Kidney epithelial cell (primary cell): ENCODE measurements around the gene RIC1. TPM values are rescaled to one million over a fixed set of nuclear protein-coding genes. Genes with fewer than 3 reads are reported as not detected.
"Not testable (repeated sequence)": the region's sequence is repeated elsewhere in the genome, so short reads cannot be mapped to it uniquely, and the experiment has no call there.

Experiments
- DNase-seq: peaks from one replicate; pipeline ENCODE4 v3.0.0-alpha.2; 2010; ENCODE audit warnings: low read depth
- H3K27me3 ChIP-seq: 2 replicates; pipeline ENCODE4 v1.6.0; 2011; ENCODE audit warnings: low read length; ENCODE audit not compliant: control insufficient read depth, insufficient read depth
- H3K36me3 ChIP-seq: 2 replicates; pipeline ENCODE4 v1.5.1; 2011; ENCODE audit warnings: low read length; ENCODE audit not compliant: control insufficient read depth, insufficient read depth
- H3K4me3 ChIP-seq: 2 replicates; pipeline ENCODE4 v1.5.1; 2011; ENCODE audit warnings: low read depth, mild to moderate bottlenecking, control low read depth, low read length
- total RNA-seq: library from RNA; depleted of rRNA; stranded (reverse); fragments of >200 nt; gene quantifications from 2 replicates; pipeline ENCODE4 v1.2.3, GENCODE V29; 2015
- TF ChIP-seq, protein P1 (sequence below): IDR thresholded peaks from 2 replicates; pipeline ENCODE4 v1.5.1; 2011; ENCODE audit warnings: mild to moderate bottlenecking, moderate library complexity, low read length, control low read depth, inconsistent platforms; ENCODE audit not compliant: insufficient read depth, poor library complexity, severe bottlenecking

The RIC1 gene
- total RNA-seq, 1 donor from 2014 or later, result 16.8 TPM

DNA sequence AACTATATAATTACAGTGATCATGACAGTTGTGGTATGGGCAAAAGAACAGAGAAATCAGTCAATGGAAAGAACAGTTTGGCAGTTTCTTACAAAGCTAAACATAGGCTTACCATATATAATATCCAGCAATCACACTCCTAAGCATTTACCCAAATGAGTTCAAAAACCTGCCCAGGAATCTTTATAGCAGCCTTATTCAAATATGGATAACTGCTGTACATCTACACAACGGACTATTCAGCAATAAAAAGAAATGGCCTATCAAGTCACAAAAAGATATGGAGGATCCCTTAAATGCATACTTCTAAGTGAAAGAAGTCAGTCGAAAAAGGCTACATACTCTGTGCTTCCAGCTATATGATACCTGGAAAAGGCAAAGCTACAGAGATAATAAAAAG is 167.4 kb downstream of the RIC1 start:
- TF ChIP-seq, protein P1, sequence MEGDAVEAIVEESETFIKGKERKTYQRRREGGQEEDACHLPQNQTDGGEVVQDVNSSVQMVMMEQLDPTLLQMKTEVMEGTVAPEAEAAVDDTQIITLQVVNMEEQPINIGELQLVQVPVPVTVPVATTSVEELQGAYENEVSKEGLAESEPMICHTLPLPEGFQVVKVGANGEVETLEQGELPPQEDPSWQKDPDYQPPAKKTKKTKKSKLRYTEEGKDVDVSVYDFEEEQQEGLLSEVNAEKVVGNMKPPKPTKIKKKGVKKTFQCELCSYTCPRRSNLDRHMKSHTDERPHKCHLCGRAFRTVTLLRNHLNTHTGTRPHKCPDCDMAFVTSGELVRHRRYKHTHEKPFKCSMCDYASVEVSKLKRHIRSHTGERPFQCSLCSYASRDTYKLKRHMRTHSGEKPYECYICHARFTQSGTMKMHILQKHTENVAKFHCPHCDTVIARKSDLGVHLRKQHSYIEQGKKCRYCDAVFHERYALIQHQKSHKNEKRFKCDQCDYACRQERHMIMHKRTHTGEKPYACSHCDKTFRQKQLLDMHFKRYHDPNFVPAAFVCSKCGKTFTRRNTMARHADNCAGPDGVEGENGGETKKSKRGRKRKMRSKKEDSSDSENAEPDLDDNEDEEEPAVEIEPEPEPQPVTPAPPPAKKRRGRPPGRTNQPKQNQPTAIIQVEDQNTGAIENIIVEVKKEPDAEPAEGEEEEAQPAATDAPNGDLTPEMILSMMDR, result no peak

GRCh38 chr9:5798581-5798980 is 169.7 kb downstream of the RIC1 start:
- Histone ChIP-seq H3K4me3 (no peak overlapping the region), H3K36me3 (peaks cover 2% of the 10 kb centered on the region), H3K27me3 (no peaks in the 10 kb centered on the region)
- DNase-seq, result no peak
- TF ChIP-seq, protein P1, result no peak

More for the DNA sequence above, 167.4 kb downstream of the RIC1 start:
- Histone ChIP-seq H3K36me3 (no peaks in the 10 kb centered on the region), H3K27me3 (no peaks in the 10 kb centered on the region), H3K4me3 (no peak overlapping the region)
- DNase-seq, result no peak

- no peaks in the 10 kb centered on the region for H3K27me3 ChIP-seq
- DNase-seq, result no peak
- peaks cover 3% of the 10 kb centered on the region for H3K36me3 ChIP-seq
- H3K4me3 ChIP-seq, result no peak overlapping the region
- TF ChIP-seq, protein P1, result peak; percentile 88
Measured at GRCh38 chr9:5799314-5799713, 170.4 kb downstream of the RIC1 start.

DNA sequence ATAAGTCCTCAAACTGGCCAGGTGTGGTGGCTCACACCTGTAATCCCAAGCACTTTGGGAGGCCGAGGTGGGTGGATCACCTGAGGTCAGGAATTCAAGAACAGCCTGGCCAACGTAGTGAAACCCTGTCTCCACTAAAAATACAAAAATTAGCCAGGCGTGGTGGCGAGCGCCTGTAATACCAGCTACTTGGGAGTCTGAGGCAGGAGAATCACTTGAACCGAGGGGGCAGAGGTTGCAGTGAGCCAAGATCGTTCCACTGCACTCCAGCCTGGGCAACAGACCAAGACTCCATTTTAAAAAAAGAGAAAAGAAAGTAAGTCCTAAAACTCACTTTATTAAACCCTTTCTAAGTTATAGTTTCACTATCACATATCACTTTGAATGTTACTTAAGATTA is 171.5 kb downstream of the RIC1 start:
- not testable (repeated sequence) for H3K27me3 ChIP-seq, H3K4me3 ChIP-seq, H3K36me3 ChIP-seq, DNase-seq

GRCh38 chr9:5800969-5801738 is 172.2 kb downstream of the RIC1 start:
- Histone ChIP-seq H3K4me3 (no peak overlapping the region), H3K36me3 (peaks cover 3% of the 10 kb centered on the region), H3K27me3 (no peaks in the 10 kb centered on the region)
- DNase-seq, result peak; percentile 39
- TF ChIP-seq, protein P1, result no peak

- no peak for DNase-seq
- H3K4me3 ChIP-seq, result no peak overlapping the region
- TF ChIP-seq, protein P1, result no peak
- peaks cover 3% of the 10 kb centered on the region for H3K36me3 ChIP-seq
- no peaks in the 10 kb centered on the region for H3K27me3 ChIP-seq
Measured at GRCh38 chr9:5801739-5802113, 172.8 kb downstream of the RIC1 start.
